ENCODE measurements around the gene MATR3.
A peak's percentile ranks its signal among the peaks of the same experiment; 100 is the strongest.

MATR3 gene

GRCh38 chr5:139251695-139252288, 41.7 kb upstream of the MATR3 start:
- no peak for DNase-seq (ENCODE audit: extremely low spot score)
- ChIA-PET POLR2A (no interaction called here), CTCF (no interaction called here)
- TF ChIP-seq L3MBTL2 (conservative IDR thresholded peaks at IDR 0.05): no peak
- no peak for TF ChIP-seq LEF1 (IDR thresholded peaks at IDR 0.05; ENCODE audit: borderline replicate concordance)
- no peak for TF ChIP-seq FOXM1 (IDR thresholded peaks at IDR 0.05; ENCODE audit: borderline replicate concordance)
- TF ChIP-seq TARDBP (IDR thresholded peaks at IDR 0.05): no peak
- TF ChIP-seq HDGF (IDR thresholded peaks at IDR 0.05; ENCODE audit: borderline replicate concordance): no peak
- no peak for TF ChIP-seq CTBP1 (IDR thresholded peaks at IDR 0.05; ENCODE audit: borderline replicate concordance)
- no peak for TF ChIP-seq PKNOX1 (IDR thresholded peaks at IDR 0.05)
- TF ChIP-seq BHLHE40 (IDR thresholded peaks at IDR 0.05; ENCODE audit: borderline replicate concordance): no peak
- no peak for TF ChIP-seq ARNT (IDR thresholded peaks at IDR 0.05)
- no peak for TF ChIP-seq SP1 (IDR thresholded peaks at IDR 0.05)
- no peak for TF ChIP-seq NFRKB (IDR thresholded peaks at IDR 0.05)
- no peak for TF ChIP-seq ELF4 (IDR thresholded peaks at IDR 0.05)
- no peak for TF ChIP-seq SUZ12 (IDR thresholded peaks at IDR 0.05)
- TF ChIP-seq FOXA1 (IDR thresholded peaks at IDR 0.05): no peak
- TF ChIP-seq ZNF384 (IDR thresholded peaks at IDR 0.05): no peak
- TF ChIP-seq FOXK2 (IDR thresholded peaks at IDR 0.05): no peak

GRCh38 chr5:139253115-139253514, 40.4 kb upstream of the MATR3 start:
- CTCF ChIA-PET: no interaction called here
- POLR2A ChIA-PET: no interaction called here
- no peak for DNase-seq (ENCODE audit: extremely low spot score)
- TF ChIP-seq SP1 (IDR thresholded peaks at IDR 0.05): no peak
- no peak for TF ChIP-seq LEF1 (IDR thresholded peaks at IDR 0.05; ENCODE audit: borderline replicate concordance)
- TF ChIP-seq ARNT (IDR thresholded peaks at IDR 0.05): no peak
- TF ChIP-seq PKNOX1 (IDR thresholded peaks at IDR 0.05): no peak

GRCh38 chr5:139256820-139257219, 36.7 kb upstream of the MATR3 start:
- CTCF ChIA-PET: interaction anchor here (0.7 kb wide), 1 partner anchor 99 kb away, joined by 3 read pairs; no protein-coding TSS in a partner anchor
- POLR2A ChIA-PET: no interaction called here
- no peak for DNase-seq (ENCODE audit: extremely low spot score)
- no peak for TF ChIP-seq NFRKB (IDR thresholded peaks at IDR 0.05)
- no peak for TF ChIP-seq L3MBTL2 (conservative IDR thresholded peaks at IDR 0.05)

GRCh38 chr5:139262059-139262741, 31.3 kb upstream of the MATR3 start:
- ChIA-PET CTCF (interaction anchor here (0.6 to 1.1 kb wide), 3 partner anchors 239 to 683 kb away, joined by 3 to 6 read pairs (median 3); no protein-coding TSS in a partner anchor), POLR2A (interaction anchor here (0.7 to 1.0 kb wide), 2 partner anchors 64 to 687 kb away, joined by 3 read pairs; partner anchors contain the start of genes HSPA9 and SIL1)
- TF ChIP-seq L3MBTL2 (conservative IDR thresholded peaks at IDR 0.05) (no peak), PKNOX1 (IDR thresholded peaks at IDR 0.05) (no peak), FOXA1 (IDR thresholded peaks at IDR 0.05) (no peak), SP1 (IDR thresholded peaks at IDR 0.05) (no peak), SUZ12 (IDR thresholded peaks at IDR 0.05) (no peak), CTBP1 (IDR thresholded peaks at IDR 0.05; ENCODE audit: borderline replicate concordance) (no peak)
- no peak for DNase-seq (ENCODE audit: extremely low spot score)

GRCh38 chr5:139262742-139263445, 30.6 kb upstream of the MATR3 start:
- ChIA-PET POLR2A (interaction anchor here (0.7 to 1.0 kb wide), 2 partner anchors 65 to 687 kb away, joined by 3 read pairs; partner anchors contain the start of genes HSPA9 and SIL1), CTCF (interaction anchor here (0.6 to 1.1 kb wide), 2 partner anchors 240 to 683 kb away, joined by 3 to 6 read pairs; no protein-coding TSS in a partner anchor)
- DNase-seq (ENCODE audit: extremely low spot score): peak; percentile 85
- TF ChIP-seq FOXK2 (IDR thresholded peaks at IDR 0.05) (no peak), ELF4 (IDR thresholded peaks at IDR 0.05) (no peak), TARDBP (IDR thresholded peaks at IDR 0.05) (no peak), LEF1 (IDR thresholded peaks at IDR 0.05; ENCODE audit: borderline replicate concordance) (no peak)

- ChIA-PET CTCF (no interaction called here), POLR2A (no interaction called here)
These were observed 30.0 kb upstream of the MATR3 start for GRCh38 chr5:139263536-139263935.

More at GRCh38 chr5:139263536-139263935, 30.0 kb upstream of the MATR3 start:
- no peak for TF ChIP-seq LEF1 (IDR thresholded peaks at IDR 0.05; ENCODE audit: borderline replicate concordance)
- no peak for TF ChIP-seq NFRKB (IDR thresholded peaks at IDR 0.05)
- TF ChIP-seq L3MBTL2 (conservative IDR thresholded peaks at IDR 0.05): no peak
- no peak for TF ChIP-seq FOXM1 (IDR thresholded peaks at IDR 0.05; ENCODE audit: borderline replicate concordance)
- no peak for DNase-seq (ENCODE audit: extremely low spot score)

All from HEK293T (cell line).